Choroid plexus epithelial cell (primary cell): ENCODE data around the gene SLC25A21.

ENCODE experiments used
- DNase-seq: peaks from one replicate; pipeline ENCODE4 v3.0.0-alpha.2; 2010; ENCODE audit warnings: low read depth
- H3K4me3 ChIP-seq: 2 replicates; pipeline ENCODE4 v1.5.1; 2011; ENCODE audit warnings: low read depth, mild to moderate bottlenecking, control low read depth, low read length, moderate library complexity
- CTCF ChIP-seq: conservative IDR thresholded peaks from 2 replicates; pipeline ENCODE4 v1.5.1; 2011; ENCODE audit warnings: low read depth, mild to moderate bottlenecking, control low read depth, inconsistent platforms, low read length, moderate library complexity

Gene SLC25A21

GRCh38 chr14:36723530-36723929 is 448.9 kb downstream of the SLC25A21 start:
- H3K4me3 ChIP-seq: no peak overlapping the region
- no peak for DNase-seq
- no peak for TF ChIP-seq CTCF

GRCh38 chr14:36721877-36722276 is 450.5 kb downstream of the SLC25A21 start:
- TF ChIP-seq CTCF: no peak
- DNase-seq: no peak
- H3K4me3 ChIP-seq: no peak overlapping the region

GRCh38 chr14:36720657-36721056 is 451.7 kb downstream of the SLC25A21 start:
- no peak for DNase-seq
- TF ChIP-seq CTCF: no peak
- H3K4me3 ChIP-seq: no peak overlapping the region

GRCh38 chr14:36719823-36720222 is 452.6 kb downstream of the SLC25A21 start:
- no peak for TF ChIP-seq CTCF
- no peak overlapping the region for H3K4me3 ChIP-seq
- DNase-seq: no peak

- no peak for TF ChIP-seq CTCF
- DNase-seq: peak; percentile 23
- H3K4me3 ChIP-seq: no peak overlapping the region
Measured at GRCh38 chr14:36718216-36718615, 454.2 kb downstream of the SLC25A21 start.

- no peak for TF ChIP-seq CTCF
- DNase-seq: no peak
- no peak overlapping the region for H3K4me3 ChIP-seq
Measured at GRCh38 chr14:36717363-36717762, 455.0 kb downstream of the SLC25A21 start.

GRCh38 chr14:36716614-36717184 is 455.7 kb downstream of the SLC25A21 start:
- no peak for DNase-seq
- TF ChIP-seq CTCF: no peak
- no peak overlapping the region for H3K4me3 ChIP-seq
